Non-pigmented ciliary epithelial cell (primary cell): Measurements from ENCODE around the gene MTHFR.

Experiments used
- DNase-seq: peaks from one replicate; pipeline ENCODE4 v3.0.0-alpha.2; 2010; ENCODE audit warnings: low read depth

Gene MTHFR

GRCh38 chr1:11753555-11754208 is 52.1 kb downstream of the MTHFR start:
- DNase-seq: no peak

GRCh38 chr1:11752359-11753088 is 53.2 kb downstream of the MTHFR start:
- DNase-seq: no peak

GRCh38 chr1:11751087-11751486 is 54.7 kb downstream of the MTHFR start:
- no peak for DNase-seq

- no peak for DNase-seq
Measured at GRCh38 chr1:11749996-11750395, 55.8 kb downstream of the MTHFR start.

GRCh38 chr1:11749203-11749689 is 56.5 kb downstream of the MTHFR start:
- no peak for DNase-seq

GRCh38 chr1:11748294-11749202 is 57.2 kb downstream of the MTHFR start:
- no peak for DNase-seq

- DNase-seq: no peak
Measured at GRCh38 chr1:11746795-11747487, 58.8 kb downstream of the MTHFR start.

GRCh38 chr1:11746092-11746491 is 59.7 kb downstream of the MTHFR start:
- no peak for DNase-seq

- no peak for DNase-seq
Measured at GRCh38 chr1:11744287-11744686, 61.5 kb downstream of the MTHFR start.

GRCh38 chr1:11741919-11742558 is 63.7 kb downstream of the MTHFR start:
- no peak for DNase-seq

GRCh38 chr1:11741482-11741881 is 64.3 kb downstream of the MTHFR start:
- no peak for DNase-seq

GRCh38 chr1:11740258-11741192 is 65.2 kb downstream of the MTHFR start:
- DNase-seq: no peak

- no peak for DNase-seq
Measured at GRCh38 chr1:11738783-11739182, 67.0 kb downstream of the MTHFR start.

- DNase-seq: no peak
Measured at GRCh38 chr1:11738096-11738495, 67.7 kb downstream of the MTHFR start.

GRCh38 chr1:11736746-11737639 is 68.8 kb downstream of the MTHFR start:
- DNase-seq: peak; percentile 55

- DNase-seq: no peak
Measured at GRCh38 chr1:11735854-11736745, 69.7 kb downstream of the MTHFR start, which contains the start of gene AGTRAP. AGTRAP (plus strand) TSS chr1:11736136; CDS start chr1:11736209, 73 bp downstream.
